Fibroblast of skin of back (primary cell): ENCODE results near the gene SLC35B1. TPM values are rescaled to one million over a fixed set of nuclear protein-coding genes. Genes with fewer than 3 reads are reported as not detected.

Experiments
- DNase-seq: peaks from one replicate; pipeline ENCODE4 v3.0.0-alpha.2; 2013
- polyA plus RNA-seq, 2 experiments: library from polyadenylated mRNA; unstranded; fragments of 120-200 nt; gene quantifications; one replicate each; pipeline ENCODE4 v1.2.1, GENCODE V29; 2013; ENCODE audit not compliant: insufficient read length in 2 of 2

Gene SLC35B1, protein sequence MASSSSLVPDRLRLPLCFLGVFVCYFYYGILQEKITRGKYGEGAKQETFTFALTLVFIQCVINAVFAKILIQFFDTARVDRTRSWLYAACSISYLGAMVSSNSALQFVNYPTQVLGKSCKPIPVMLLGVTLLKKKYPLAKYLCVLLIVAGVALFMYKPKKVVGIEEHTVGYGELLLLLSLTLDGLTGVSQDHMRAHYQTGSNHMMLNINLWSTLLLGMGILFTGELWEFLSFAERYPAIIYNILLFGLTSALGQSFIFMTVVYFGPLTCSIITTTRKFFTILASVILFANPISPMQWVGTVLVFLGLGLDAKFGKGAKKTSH
- 77.9 TPM for polyA plus RNA-seq (2013, experiment 1 of 2; ENCODE audit: insufficient read length)
- 51.6 TPM for polyA plus RNA-seq (2013, experiment 2 of 2; ENCODE audit: insufficient read length)

DNA sequence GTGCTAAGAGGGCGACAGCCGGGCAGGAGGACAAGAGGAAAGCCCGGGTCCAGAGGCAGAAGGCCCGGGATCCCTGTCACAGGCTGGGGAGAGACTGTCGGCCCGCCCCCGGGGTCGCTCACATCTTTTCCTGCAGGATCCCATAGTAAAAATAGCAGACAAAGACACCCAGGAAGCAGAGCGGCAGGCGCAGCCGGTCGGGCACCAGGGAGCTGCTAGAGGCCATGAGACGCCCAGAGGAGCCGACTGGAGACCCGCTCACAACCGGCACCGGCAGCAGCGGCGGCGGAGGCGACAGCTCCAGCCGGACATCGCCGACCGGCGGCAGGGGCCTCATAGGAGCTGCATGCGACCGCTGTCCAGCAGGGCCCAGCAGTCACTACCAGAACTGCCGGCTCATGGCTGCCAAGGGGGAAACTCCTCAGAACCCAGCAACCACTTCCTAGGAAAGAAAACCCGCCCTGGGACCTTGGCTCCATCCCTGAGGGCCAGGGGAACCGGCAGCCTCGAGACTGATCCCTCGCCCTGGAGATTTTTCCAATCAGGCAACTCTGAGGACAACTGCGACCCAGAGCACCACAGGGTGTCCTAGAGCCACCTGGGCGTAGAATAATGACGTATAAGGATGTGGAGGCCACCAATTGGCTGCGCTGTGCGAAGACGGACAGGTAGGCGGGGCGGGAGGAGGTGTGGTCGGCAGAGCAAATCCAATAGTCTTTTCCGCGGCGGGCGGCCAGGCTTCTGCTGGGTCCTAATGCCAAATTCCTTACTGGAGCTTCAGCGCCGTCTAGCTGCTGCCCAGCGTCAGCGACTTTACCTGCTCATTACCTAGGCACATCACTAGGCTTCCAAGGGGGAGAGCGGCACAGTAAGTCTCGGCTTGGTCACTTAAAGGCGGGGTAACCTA lies at the start of gene SLC35B1:
Gene SLC35B1 (minus strand): TSS at position 357 of the 907 bp plus-strand sequence. CDS start 131 bp downstream, at position 226.
- DNase-seq, result peak; percentile 99

DNA sequence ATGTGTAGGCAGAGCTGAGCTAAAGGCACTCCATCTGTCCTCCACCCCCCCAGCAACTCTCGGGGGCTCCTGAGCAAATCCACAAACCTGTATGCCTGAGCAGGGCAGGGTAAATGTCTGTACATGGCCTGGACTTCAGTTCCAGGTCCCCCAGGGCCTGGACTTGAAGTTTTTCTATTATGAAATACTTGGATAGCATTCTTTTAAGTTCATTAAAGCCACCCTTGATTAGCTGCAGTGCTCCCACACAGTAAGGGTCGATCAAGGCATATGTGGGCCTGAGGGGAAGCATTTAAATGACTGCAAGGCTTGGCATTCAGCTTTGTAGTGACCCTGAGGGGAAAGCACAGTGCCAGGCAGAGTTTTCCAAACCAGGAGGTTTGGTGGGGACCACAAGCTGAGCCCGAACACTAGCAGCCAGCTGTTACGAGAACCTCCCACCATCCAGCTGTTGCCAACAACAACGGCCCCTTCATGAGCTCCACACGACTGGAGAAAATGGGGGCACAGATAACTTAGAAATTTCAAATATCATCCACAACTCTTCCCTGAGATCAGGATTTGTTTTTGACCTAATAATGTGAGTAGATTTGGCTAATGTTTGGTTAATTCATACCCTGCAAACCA lies 49.5 kb upstream of the SLC35B1 start:
- no peak for DNase-seq

DNA sequence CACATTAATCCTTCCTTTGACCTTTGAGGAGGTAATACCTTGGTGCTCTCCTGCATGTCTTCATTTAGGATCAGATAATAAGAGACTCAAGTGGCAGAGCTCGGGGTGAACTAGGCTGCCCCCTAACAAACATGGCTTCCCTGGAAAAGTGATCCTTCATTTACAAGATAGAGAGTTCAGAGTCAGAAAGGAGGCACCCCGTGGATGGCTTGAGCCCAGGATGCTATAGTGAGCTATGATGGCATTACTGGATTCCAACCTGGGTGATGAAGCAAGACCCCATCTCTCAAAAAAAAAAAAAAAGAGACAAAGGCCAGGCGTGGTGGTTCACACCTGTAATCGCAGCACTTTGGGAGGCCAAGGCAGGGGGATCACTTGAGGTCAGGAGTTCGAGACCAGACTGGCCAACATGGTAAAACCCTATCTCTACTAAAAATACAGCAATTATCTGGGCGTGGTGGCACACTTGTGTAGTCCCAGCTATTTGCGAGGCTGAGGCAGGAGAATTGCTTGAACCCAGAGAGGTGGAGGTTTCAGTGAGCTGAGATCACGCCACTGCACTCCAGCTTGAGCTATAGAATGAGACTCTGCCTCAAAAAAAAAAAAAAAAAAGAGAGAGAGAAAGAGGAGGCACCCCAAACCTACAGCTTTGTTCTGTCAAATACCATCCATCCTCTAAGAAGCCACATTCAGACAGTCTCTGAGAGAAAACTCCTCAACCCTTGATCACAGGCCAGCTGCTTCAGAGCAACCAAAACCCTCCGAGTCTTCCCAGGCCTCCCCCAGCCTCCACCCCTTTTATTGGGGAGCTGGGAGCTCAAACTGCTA lies 48.8 kb upstream of the SLC35B1 start:
- no peak for DNase-seq

DNA sequence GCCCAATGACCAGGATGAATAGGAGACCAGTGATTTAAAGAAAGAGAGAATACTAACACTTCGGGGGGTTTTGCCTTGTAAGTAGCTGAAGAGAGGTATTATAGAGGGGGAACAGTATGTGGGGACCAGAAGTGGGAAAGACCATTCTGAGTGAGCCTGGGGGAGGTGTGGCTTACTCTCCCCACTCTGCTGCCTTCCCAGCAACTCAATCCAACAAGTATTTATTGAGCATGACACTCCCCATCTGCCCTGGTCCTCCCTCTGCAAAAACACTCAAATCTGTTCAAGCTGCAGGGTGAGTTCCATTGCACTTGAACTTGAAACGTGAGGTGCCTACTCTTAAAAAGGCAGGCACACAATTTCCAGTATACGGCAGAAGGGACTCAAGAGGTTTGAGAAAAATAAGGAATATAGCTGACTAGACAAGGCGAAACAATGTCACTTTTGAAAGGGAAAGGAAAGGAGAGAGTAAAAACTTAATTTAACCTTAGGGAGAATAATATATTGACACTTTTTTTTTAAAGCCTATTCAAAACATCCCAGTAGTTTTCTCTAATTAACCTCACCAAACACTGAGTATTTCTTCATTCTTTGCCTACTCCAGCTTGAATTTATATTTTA lies 48.0 kb upstream of the SLC35B1 start:
- no peak for DNase-seq

DNA sequence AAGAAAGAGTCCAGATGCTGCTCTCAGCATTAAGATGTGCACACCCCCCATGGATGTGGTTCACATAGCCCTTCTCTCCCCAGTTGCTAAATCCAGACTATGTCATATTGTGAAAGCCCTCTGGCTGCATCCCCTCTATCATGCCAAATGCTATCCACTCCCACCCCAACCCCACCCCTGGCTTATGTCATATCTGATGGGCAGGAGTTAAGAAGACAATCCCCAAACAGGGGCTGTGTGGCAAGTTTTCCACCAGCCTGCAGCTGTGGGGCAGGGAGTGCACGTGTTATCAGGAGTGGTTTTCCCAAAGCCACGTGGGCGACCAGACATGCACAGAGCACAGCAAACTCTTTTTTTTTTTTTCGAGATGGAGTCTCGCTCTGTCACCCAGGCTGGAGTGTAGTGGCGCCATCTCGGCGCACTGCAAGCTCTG lies 46.2 kb upstream of the SLC35B1 start:
- DNase-seq, result no peak

DNA sequence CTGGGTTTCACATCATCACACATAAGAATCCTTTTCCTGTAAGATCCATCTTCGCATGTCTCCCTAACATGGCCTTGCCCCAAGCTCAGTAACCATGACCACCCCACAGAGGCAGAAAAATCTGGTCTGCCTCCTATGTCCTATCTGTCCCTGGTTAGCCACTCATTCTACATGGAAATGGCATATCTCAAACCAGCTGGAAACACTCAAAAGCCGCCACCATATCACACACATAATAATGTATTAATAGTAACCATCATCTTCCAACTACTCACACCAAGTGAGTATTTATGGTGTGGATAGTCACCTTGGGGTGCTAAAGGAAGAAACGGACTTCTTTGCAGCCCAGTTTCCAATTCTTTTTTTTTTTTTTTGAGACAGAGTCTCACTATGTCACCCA lies 44.7 kb upstream of the SLC35B1 start:
- no peak for DNase-seq

DNA sequence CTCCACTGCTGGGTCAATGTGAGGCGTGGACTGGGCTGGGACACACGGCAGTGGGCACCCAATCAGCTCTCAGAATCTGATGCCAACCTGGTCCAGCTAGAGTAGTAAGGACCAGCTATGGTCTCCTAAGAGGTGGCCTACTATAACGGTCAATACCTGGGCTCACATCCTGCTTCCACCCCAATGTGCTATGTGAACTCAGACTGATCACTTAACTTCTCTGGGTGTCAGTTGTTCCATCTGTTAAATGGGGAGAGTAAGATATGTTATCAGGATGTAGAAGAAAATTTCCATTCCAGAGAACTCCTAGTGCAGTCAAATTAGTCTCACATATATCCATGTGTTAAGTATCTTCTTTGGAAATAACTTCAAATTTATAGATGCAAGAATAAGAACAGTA lies 42.0 kb upstream of the SLC35B1 start:
- no peak for DNase-seq

DNA sequence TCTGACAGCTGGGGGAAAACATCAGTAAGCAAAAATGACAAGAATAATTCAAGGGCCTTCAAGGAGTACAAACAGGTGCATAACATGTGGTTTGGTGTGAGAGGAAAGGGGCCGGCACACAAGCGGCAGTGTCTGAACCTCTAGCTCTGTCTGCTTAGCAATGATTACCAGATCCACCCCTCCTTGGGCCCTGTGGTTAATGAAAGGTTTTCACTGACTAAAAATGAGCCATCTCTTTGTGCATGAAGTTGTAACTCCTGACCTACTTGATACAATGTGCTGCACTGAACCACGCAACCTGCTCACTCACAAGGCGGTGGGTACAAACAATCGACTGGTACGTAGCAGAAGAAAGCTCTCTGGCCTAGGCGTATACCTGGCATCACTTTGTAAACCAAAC lies 41.0 kb upstream of the SLC35B1 start:
- DNase-seq, result no peak

DNA sequence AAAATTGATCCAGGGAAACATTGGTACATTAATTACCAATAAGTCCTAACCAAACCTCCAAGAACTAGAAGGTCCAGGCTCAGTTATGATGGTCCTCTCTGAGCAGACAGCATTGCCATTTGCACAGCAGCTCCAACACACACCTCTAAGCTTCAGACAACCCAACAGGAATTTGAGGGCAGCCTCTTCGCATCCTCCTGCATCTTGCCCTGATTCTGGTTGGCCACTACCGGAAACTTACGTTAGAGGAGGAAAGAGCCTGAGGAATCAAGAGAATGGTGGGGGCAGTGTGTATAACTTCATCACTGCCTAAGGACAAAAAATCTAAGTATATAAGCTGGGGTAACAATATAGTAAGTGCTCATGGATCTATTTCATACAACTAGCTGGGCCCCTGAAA lies 40.5 kb upstream of the SLC35B1 start:
- DNase-seq, result no peak

DNA sequence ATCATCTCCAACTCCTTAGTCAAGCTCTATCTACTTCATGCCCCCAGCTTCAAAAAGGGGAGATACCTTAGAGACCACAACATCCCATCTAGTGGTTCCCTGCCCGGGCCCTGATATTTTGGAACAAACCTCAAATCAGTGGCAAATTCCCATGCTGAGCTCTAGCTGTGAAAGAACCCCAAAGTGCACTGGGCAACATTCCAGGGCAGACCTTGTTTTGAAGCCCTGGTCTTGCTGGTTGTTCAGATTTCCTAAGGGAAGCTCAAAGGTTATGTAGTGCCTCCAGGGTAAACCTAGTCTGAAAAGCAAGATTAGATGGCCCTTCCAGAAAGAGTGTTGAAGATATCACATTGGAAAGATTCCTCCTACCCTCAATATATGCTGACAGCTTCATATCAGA lies 39.9 kb upstream of the SLC35B1 start:
- DNase-seq, result no peak

DNA sequence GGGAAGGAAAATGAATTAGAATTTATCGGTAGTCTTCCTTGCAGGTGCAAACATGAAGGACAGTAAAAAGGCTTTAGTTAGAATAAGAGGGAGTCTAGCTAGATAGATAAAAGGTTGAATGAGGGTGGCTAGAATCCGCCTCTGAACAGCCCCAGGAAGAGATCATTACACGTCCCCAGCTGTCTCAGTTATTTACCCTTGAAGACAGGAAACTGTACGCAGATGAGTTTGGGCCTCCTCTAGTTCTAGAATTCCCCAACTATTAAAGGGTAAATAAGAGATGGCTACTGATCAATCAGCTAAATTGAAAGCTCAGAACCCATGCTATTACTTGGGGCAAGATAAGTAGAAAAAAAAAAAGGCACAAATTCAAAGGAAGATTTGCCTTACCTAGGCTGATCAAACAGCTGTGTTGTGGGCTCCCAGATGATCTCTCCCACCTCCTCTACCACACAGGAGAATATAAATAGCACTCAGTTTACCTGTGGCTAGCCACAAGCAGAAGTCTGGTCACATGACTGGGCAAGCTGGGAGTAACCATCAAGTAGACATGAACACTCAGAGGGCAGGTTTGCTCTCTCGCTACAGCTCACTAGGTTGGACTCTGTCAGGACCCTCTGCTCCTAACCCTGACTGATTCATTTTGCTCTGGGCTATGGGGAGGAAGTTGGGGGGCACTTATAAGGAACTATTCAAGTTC lies 39.2 kb upstream of the SLC35B1 start:
- no peak for DNase-seq

DNA sequence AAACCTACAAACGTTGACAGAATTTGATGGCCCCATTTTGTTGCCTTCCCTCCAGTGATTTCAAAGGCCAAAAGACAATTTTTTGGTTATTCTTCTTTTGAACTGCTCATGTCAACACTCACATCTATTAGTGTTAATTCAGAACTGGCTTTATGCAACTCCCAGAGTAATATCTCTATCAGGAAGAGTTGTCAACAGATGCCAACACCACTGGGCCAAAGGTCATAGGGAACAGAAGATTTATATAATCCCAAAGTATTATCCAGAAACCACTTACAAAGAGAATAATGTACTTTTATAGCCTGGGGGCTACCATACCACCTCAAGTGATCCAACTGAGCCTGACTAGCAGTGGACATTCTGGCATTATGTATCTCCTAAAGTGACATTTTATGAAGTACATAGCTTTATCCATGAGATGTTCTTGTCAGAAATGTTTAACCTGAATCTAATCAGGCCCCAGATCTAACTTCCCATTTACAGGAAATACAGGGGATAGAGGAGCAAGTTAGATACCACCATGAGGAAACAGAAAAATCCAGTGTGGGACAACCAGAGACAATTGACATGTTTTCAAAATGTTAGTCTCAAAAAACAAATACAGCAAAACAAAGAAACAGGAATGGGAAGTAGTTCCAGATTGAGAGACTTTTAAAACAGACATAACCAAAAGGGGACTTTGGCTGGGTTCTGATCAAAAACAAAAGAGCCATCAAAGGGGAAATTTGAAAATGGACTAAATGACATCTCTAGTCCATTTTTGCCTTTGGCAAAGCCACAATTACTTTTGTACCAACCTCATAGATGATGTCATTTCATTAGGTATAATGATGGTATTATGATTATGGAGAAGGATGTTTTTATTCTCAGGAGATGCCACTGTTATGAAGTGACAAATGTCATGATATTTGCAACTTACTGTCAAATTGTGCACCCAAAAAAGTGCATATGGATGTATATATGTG lies 37.7 kb upstream of the SLC35B1 start:
- no peak for DNase-seq

DNA sequence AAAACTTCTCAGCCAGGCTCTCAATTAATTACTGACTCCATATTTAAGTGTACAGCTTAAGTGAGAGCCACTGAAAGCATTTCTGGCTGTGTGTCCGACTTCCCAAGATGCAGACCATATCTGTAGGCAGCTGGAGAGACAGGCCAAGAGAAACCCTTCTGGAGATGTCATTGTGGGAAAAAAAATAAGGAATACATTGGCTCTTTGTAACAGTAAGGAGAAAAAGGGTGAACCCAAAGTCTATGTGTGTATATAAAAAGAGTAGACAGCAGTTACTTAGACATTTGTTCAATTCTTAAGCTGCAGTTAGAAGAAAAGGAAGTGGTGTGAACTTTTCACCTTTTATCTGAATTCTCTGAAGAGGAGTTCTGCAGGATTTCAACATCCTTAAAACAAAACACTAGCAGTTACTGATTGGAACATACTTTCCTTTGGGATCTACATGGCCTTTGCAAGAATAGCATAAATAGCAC lies 34.4 kb upstream of the SLC35B1 start:
- DNase-seq, result no peak

DNA sequence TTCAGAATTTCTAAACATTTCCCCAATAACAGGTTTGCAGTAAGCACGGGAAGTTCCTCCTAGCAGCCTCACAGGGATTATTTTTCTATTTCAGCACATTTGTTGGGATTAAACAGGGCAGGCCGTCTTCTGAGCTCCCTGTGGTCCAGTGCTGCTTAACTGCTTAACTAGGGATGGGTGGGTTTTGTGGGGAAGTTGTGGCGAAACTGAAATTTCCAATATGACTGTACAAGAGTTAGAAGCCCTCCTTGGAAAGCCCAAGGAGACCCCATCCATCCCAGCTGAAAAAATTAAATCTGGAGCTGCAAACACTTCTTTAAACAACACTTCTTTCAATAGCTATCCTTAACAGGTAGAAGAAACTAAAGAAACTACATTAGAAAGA lies 33.9 kb upstream of the SLC35B1 start:
- DNase-seq, result no peak

DNA sequence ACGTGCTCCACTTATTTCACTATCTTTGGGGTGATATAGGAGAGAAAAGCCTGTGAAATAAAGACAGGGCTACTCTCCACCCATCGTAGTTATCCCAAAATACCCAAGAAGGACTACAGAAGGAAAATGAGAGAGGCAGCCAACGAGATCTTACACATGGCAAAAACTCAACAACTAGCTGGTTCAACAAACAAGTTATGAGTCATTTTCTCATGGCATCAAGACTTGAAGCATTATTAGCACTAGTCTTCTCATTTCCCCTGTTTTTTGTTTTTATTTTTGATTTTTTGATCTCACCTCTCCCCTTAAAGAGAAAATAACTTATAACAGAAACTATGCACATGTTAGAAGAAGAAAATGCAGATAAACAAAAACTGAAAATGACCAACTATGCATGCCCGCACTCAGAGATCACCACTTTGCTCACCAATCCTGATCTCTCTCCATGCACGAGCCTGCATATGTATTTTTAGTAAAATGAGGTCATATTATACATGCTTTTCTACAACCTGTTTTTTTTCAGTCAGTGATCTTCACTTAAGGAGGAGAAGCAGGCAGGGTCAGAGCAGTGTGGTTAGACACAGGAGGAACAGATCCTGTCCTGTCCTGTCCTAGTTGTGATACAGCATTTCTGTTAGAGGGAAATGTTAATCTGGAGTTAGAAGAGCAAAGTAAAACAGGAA lies 33.4 kb upstream of the SLC35B1 start:
- DNase-seq, result no peak

DNA sequence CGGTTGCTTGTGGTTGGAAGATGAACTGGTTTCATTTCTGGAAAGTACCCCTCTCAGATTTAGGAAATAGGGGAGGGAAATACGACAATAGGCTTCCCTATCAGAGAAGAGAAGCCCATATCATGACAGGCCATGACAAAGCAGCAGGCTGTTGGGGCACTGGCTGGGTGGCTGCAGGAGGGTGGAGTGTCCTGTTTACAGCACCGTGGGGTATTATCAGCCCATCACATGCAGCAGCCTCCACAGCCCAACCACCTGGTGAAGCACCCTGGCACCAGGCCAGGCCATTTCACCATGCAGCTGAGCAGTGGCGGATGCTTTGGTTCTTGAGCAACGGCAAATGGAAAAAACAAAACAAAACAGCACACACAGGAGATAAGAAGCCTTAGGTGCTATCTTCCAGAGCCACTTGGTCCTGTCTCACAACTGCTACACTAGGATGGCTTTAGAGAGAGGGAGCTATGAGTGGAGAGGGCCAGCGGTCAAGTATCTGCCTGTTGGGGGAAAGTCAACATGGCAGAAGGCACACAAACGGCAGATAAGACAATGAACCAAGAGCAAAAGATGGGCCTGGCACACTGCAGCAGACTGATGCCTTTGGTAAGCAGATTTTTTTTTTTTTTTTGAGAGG lies 32.0 kb upstream of the SLC35B1 start:
- DNase-seq, result no peak

DNA sequence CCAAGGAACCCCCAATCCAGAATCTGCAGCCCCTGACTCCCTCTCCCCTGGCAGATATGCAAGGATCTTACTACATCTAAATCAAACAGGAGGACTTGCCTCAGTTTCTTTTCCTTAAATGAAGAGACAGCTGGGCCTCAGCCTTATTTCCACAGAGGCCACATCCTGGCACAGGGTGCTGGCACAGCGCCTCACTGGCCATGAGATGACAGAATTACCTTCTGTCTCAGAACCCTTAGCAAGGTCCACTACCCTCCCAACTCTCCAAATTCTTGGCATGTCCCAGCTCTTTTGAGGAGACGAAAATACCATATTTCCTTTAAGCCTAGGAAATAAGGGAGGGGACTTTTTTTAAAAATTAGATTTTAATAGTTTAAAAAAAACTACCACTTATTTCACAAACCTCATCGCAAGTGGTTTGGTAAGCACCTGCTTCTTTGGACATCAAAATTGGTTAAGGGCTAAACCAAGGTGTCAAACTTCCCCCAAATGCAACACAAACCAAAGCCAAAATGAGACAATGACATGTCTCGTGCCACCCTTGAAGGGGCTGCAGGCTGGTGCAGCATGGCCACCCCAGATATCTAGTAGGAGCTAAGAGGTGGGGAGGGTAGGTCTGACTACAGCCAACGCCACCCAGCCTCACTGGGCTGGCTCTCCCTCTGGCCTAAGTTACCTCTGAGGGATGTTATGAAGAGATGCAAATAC lies 30.8 kb upstream of the SLC35B1 start:
- no peak for DNase-seq
